Osteocyte (in vitro differentiated cells): ENCODE measurements around the gene SORBS1. TPM values are rescaled to one million over a fixed set of nuclear protein-coding genes. Genes with fewer than 3 reads are reported as not detected.

Experiments
- DNase-seq: peaks from one replicate; pipeline ENCODE4 v3.0.0; 2021; ENCODE audit warnings: mixed read lengths; ENCODE audit not compliant: unreplicated experiment; ENCODE audit errors: extremely low spot score
- H3K27ac Mint-ChIP-seq: one replicate; pipeline ENCODE4 v1.8.0; 2021; ENCODE audit warnings: mild to moderate bottlenecking, mixed read lengths; ENCODE audit not compliant: unreplicated experiment
- H3K27me3 Mint-ChIP-seq: one replicate; pipeline ENCODE4 v1.8.0; 2021; ENCODE audit warnings: mixed read lengths; ENCODE audit not compliant: unreplicated experiment
- H3K36me3 Mint-ChIP-seq: one replicate; pipeline ENCODE4 v1.8.0; 2021; ENCODE audit warnings: mixed read lengths; ENCODE audit not compliant: unreplicated experiment
- H3K4me1 Mint-ChIP-seq: one replicate; pipeline ENCODE4 v1.8.0; 2021; ENCODE audit warnings: mixed read lengths; ENCODE audit not compliant: unreplicated experiment
- H3K4me3 Mint-ChIP-seq: one replicate; pipeline ENCODE4 v1.8.0; 2021; ENCODE audit warnings: mild to moderate bottlenecking, moderate library complexity, mixed read lengths; ENCODE audit not compliant: unreplicated experiment
- H3K9me3 Mint-ChIP-seq: one replicate; pipeline ENCODE4 v1.8.0; 2021; ENCODE audit warnings: mixed read lengths; ENCODE audit not compliant: unreplicated experiment
- CTCF ChIP-seq: fragments of 200-600 bp; sonication (generic); IDR thresholded peaks from 2 replicates; pipeline ENCODE4 v1.5.0; 2021; ENCODE audit warnings: antibody characterized with exemption, mild to moderate bottlenecking, moderate library complexity
- total RNA-seq: library from RNA; stranded (reverse); gene quantifications from 2 replicates; pipeline ENCODE4 v1.2.1, GENCODE V29; 2021

SORBS1 gene
- total RNA-seq, 1 donor from 2014 or later = 1.7 TPM

DNA sequence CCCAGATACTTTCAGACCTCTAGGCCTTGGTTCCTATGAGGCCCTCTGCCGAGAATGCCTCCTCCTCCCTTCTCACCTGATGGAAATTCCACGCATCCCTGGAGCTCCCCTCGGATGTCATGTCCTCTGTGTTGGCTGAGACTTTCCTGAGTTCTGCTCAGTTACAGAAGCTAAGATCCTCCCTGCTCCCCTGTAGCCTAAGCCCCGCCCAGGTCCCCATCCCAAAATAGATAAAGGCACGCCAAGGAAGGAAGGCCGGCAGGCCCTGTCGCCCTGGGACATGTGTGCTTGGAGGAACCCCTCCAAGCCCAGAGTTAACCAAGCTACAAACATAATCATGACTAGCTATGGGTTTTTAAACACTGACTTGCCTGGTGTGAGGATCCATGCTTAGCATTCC, 123.5 kb downstream of the SORBS1 start:
- no peak overlapping the region for H3K4me3 Mint-ChIP-seq
- TF ChIP-seq CTCF = no peak
- peaks cover 9% of the 10 kb centered on the region for H3K4me1 Mint-ChIP-seq
- H3K27me3 Mint-ChIP-seq = peaks cover 3% of the 10 kb centered on the region
- DNase-seq = no peak
- H3K27ac Mint-ChIP-seq = no peak overlapping the region
- H3K9me3 Mint-ChIP-seq = no peaks in the 10 kb centered on the region
- H3K36me3 Mint-ChIP-seq = no peaks in the 10 kb centered on the region

DNA sequence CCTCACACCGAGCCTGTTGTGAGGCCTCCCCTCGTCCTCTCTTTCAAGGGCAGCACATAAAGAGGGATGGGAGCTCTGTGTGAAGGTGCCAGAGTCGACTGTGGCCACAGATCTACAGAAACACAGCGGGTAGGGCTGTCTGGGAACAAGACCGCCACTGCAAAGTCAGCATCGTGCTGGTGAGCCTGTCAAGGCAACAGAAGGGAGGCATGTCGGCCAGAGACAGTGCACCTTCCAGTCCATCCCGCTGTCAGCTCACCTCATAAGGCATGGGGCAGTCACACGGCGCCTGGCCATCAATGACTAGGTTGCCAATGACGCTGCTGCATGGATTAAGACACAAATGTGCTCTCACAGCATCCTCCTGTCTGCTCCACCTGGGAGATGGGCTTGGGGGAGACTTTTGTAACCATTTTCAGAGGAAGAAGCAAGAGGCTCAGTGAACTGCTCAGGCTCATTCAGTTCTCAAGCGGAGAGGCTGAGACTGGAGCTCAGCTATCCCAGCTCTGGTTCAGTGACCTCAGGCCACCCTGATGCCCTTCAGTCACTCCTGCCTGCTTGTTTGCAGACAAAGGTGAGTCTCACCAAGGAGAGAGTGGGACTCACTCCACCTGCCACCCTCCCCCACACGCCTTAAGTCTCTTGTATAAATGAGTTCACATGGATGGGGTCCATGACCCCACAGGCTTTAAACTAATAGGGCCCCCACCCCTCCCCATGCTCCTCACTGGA, 125.5 kb downstream of the SORBS1 start:
- H3K36me3 Mint-ChIP-seq = no peaks in the 10 kb centered on the region
- TF ChIP-seq CTCF = no peak

GRCh38 chr10:95434583-95434982, 126.6 kb downstream of the SORBS1 start:
- TF ChIP-seq CTCF = no peak
- no peaks in the 10 kb centered on the region for H3K36me3 Mint-ChIP-seq
- peaks cover 7% of the 10 kb centered on the region for H3K27me3 Mint-ChIP-seq
- H3K9me3 Mint-ChIP-seq = no peaks in the 10 kb centered on the region
- no peak overlapping the region for H3K4me3 Mint-ChIP-seq
- no peak overlapping the region for H3K27ac Mint-ChIP-seq
- DNase-seq = no peak
- H3K4me1 Mint-ChIP-seq = peaks cover 12% of the 10 kb centered on the region

More for the DNA sequence above, 125.5 kb downstream of the SORBS1 start:
- Mint-ChIP-seq H3K9me3 (no peaks in the 10 kb centered on the region), H3K4me1 (peaks cover 12% of the 10 kb centered on the region), H3K4me3 (no peak overlapping the region), H3K27me3 (peaks cover 5% of the 10 kb centered on the region), H3K27ac (no peak overlapping the region)
- DNase-seq = no peak

- Mint-ChIP-seq H3K27ac (no peak overlapping the region), H3K9me3 (no peaks in the 10 kb centered on the region), H3K4me1 (peaks cover 12% of the 10 kb centered on the region), H3K27me3 (peaks cover 19% of the 10 kb centered on the region), H3K36me3 (no peaks in the 10 kb centered on the region), H3K4me3 (no peak overlapping the region)
- no peak for DNase-seq
- TF ChIP-seq CTCF = no peak
Observed at GRCh38 chr10:95431900-95432342, 129.2 kb downstream of the SORBS1 start.

DNA sequence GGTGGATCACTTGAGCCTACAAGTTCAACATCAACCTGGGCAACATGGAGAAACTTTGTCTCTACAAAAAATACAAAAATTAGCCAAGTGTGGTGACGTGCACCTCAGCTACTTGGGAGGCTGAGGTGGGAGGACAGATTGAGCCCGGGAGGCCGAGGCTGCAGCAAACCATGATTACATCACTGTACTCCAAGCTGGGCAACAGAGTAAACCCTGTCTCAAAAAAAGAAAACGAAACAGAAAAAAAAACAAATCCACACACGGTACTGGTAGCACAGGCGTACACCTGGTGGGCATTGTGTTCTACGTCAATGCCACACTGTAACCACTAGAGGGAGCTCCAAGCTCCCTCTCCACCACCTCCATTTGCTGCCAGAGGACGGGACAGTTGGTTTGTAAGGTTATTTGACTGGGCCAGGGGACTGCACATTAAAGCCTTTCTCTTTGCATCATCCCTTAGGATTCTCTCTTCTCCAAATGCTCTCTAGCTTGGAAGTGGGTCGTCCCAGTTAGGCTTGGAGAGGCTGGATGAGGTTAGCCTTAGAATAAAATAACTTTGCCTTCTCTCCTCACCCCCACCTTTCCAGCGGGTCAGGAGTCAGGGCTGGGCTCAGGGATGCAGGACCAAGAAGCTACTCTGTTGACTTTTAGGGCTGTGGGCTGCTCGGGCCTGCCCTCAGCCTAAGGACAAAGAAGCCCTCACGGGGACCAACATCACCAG, 130.8 kb downstream of the SORBS1 start:
- Mint-ChIP-seq H3K4me1 (peaks cover 12% of the 10 kb centered on the region), H3K4me3 (no peak overlapping the region), H3K27ac (no peak overlapping the region), H3K9me3 (no peaks in the 10 kb centered on the region), H3K27me3 (peaks cover 28% of the 10 kb centered on the region), H3K36me3 (no peaks in the 10 kb centered on the region)
- no peak for DNase-seq
- TF ChIP-seq CTCF = peak; percentile 97
